Brain microvascular endothelial cell (primary cell): ENCODE results near the gene FHOD1.

ENCODE experiments used
- DNase-seq: peaks from one replicate; pipeline ENCODE4 v3.0.0-alpha.2; 2020
- H3K27ac ChIP-seq: fragments of 250-450 bp; sonication (Bioruptor Pico); 2 replicates; pipeline ENCODE4 v1.5.1; 2020; ENCODE audit warnings: mild to moderate bottlenecking, moderate library complexity
- H3K27me3 ChIP-seq: fragments of 250-450 bp; sonication (Bioruptor Pico); replicated peaks from 2 replicates; pipeline ENCODE4 v1.5.1; 2020; ENCODE audit warnings: mild to moderate bottlenecking
- H3K36me3 ChIP-seq: fragments of 250-450 bp; sonication (Bioruptor Pico); replicated peaks from 2 replicates; pipeline ENCODE4 v1.5.1; 2020; ENCODE audit warnings: mild to moderate bottlenecking
- H3K4me3 ChIP-seq: 2 replicates; pipeline ENCODE4 v1.5.1; 2011; ENCODE audit warnings: low read depth, mild to moderate bottlenecking, control low read depth, low read length, moderate library complexity
- in situ Hi-C: cut with HindIII; loops from 2 replicates; pipeline ENCODE4 v1.10.0; 2017; ENCODE audit warnings: low sequenced_read_pairs, low pct_ligation_motif_present
- TF ChIP-seq, protein P1 (sequence below): IDR thresholded peaks from 2 replicates; pipeline ENCODE4 v1.5.1; 2011; ENCODE audit warnings: low read depth, mild to moderate bottlenecking, moderate library complexity, low read length, control low read depth, inconsistent platforms; ENCODE audit errors: missing control alignments

FHOD1 gene

DNA sequence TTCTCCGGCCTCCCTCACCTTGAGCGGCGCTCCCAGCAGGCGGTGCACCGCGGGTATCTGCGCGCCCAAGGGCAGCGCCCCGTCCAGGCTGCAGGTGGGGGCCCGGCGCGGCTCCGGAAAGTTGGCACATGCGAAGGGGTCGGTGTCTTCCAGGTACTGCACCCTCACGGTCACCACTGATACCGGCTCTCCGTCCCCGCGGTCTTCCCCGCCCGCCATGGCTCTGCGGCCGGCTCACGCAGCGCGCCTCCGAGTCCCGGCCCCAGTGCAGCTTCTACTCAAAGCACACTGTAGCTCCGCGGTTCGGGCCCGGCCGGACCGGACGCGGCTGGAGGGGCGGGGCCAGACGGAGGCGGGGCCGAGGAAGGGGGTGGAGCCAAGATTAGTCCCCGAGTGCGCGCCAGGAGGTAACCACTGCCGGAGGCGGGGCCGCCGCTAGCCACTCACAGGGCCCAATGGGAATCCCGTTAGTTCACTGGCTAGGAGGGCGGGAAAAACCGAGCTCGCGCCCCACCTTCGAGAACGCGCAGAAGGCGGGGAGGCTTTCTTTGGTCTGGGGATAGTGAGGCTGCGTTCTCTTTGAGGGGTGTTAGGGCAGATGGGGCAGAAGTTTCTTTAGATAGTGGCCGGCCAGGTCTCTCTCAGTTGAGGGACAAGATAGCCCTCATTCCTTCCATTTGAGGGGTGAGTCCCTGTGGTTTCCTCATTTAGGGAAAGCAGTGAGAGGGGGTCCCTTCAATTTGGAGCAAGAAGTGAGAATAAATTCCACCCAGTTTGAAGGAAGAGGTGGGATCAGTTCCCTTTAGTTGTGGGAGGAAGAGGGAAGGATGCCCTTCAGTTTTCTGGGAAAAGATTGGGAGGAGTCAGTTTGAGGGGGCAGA, at the start of gene FHOD1:
Gene FHOD1 (minus strand): TSS at position 290 of the 881 bp plus-strand sequence. CDS start 71 bp downstream, at position 219.
- H3K4me3 ChIP-seq, result peak within 1 kb of the TSS; percentile 88
- peak within 1 kb of the TSS; percentile 62 for H3K27ac ChIP-seq
- TF ChIP-seq, protein P1, sequence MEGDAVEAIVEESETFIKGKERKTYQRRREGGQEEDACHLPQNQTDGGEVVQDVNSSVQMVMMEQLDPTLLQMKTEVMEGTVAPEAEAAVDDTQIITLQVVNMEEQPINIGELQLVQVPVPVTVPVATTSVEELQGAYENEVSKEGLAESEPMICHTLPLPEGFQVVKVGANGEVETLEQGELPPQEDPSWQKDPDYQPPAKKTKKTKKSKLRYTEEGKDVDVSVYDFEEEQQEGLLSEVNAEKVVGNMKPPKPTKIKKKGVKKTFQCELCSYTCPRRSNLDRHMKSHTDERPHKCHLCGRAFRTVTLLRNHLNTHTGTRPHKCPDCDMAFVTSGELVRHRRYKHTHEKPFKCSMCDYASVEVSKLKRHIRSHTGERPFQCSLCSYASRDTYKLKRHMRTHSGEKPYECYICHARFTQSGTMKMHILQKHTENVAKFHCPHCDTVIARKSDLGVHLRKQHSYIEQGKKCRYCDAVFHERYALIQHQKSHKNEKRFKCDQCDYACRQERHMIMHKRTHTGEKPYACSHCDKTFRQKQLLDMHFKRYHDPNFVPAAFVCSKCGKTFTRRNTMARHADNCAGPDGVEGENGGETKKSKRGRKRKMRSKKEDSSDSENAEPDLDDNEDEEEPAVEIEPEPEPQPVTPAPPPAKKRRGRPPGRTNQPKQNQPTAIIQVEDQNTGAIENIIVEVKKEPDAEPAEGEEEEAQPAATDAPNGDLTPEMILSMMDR, result no peak
- H3K36me3 ChIP-seq, result no peaks in the 10 kb centered on the region
- no peaks in the 10 kb centered on the region for H3K27me3 ChIP-seq
- DNase-seq, result peak; percentile 95
- in situ Hi-C loops, result no loop called here

DNA sequence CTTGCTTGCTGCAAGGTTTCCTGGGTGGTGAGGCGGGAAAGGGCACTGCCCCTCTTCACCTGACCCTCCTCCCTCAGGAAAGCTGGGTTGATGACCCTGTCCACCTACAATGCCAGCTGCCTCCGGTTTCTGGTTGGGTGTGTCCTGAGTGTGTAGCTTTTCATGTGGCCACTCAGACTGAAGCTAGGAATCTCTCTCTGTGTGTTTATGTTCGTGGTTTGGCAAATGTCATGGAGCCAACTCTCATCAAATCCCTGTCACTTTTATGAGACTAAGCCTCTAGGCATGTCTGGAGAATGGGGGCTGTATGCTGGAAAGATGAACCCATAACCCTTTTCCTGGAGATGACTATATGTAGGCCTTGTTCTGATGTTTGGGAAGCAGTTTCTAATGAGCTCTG, 49.1 kb upstream of the FHOD1 start:
- H3K27ac ChIP-seq, result no peak overlapping the region
- no peak overlapping the region for H3K4me3 ChIP-seq
- peaks cover 5% of the 10 kb centered on the region for H3K27me3 ChIP-seq
- peak; percentile 57 for DNase-seq
- no peaks in the 10 kb centered on the region for H3K36me3 ChIP-seq
- TF ChIP-seq, protein P1, result no peak
- in situ Hi-C loops, result no loop called here

DNA sequence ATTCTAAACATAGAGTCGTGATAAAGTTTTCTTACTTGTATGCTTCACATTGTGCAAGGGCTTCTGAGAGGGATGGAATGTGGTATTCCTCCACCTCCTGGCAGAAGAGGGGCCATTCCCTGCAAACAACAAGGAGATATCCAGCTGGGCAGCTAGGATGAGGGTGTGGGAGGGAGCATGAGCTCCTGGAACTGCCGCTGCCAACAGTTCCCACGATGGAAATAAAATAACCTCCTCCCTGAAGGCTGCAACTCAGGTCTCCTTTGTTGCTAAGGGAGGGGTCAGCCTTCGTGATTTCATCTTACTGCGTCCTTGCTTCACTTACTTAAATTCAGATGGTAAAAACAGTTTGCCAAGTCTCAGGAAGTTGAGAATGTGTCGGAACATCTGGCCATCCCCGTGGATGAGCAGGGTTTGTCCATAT, 47.7 kb upstream of the FHOD1 start:
- no peak for DNase-seq
- in situ Hi-C loops, result no loop called here
- TF ChIP-seq, protein P1, result no peak
- Histone ChIP-seq H3K36me3 (no peaks in the 10 kb centered on the region), H3K4me3 (no peak overlapping the region), H3K27ac (no peak overlapping the region), H3K27me3 (peaks cover 5% of the 10 kb centered on the region)

DNA sequence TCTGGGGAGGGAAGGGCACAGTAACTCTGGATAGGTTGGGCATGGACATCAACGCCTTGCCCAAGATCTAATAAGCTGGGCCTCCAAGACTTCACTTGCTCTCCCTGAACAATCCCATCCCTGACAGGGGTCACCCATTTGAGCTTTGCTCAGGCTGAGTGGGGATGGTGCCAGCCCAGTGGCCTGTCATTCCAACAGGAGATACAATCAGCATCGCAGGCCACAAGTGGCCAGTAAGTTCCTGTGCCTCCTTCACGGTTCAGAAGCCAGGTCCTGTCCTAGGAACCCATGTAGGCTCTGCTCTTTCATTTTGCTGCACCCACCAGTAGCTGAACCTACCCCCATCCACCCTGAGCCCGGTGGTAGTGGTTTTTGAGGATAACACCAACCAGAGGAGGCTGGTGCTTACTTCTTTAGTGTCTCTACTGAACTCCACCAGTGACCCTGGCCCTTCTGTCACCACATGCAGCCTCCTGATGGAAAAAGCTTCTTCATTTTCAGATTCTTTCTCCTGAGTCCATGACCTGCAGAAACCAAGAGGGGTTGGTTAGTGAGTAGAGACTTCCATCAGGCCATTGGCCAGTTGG, 47.0 kb upstream of the FHOD1 start:
- TF ChIP-seq, protein P1, result no peak
- no peaks in the 10 kb centered on the region for H3K36me3 ChIP-seq
- in situ Hi-C loops, result no loop called here
- no peak overlapping the region for H3K27ac ChIP-seq
- no peak for DNase-seq
- no peak overlapping the region for H3K4me3 ChIP-seq
- H3K27me3 ChIP-seq, result peaks cover 5% of the 10 kb centered on the region

DNA sequence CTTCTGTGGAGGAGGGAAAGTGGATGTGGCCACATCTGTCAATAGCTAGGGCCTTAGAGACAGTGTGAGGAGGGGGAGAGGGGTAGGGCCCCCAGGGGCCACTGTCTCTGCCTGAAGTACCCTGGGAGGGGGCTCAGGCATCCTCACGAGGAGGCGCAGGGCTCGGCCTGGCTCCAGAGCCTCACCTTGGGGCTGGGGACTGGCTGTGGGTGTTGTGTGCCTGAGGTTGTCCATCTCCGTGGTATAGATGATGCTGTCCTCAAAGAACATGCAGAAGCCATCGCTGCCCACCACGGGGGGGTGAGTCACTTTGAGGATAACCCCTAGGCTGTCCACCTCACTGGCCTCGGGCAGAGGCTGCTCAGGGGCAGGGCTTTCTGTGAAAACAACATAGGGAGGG, 44.2 kb upstream of the FHOD1 start:
- DNase-seq, result no peak
- in situ Hi-C loops, result no loop called here
- peaks cover 5% of the 10 kb centered on the region for H3K27me3 ChIP-seq
- H3K4me3 ChIP-seq, result no peak overlapping the region
- no peaks in the 10 kb centered on the region for H3K36me3 ChIP-seq
- TF ChIP-seq, protein P1, result no peak
- no peak overlapping the region for H3K27ac ChIP-seq
